ENCODE measurements around the gene MALAT1.
"Not testable (repeated sequence)": the region's sequence is repeated elsewhere in the genome, so short reads cannot be mapped to it uniquely, and the experiment has no call there.

Gene MALAT1

GRCh38 chr11:65522718-65523630 is 24.1 kb downstream of the MALAT1 start:
- DNase-seq (ENCODE audit: low read depth), result not testable (repeated sequence)

DNA sequence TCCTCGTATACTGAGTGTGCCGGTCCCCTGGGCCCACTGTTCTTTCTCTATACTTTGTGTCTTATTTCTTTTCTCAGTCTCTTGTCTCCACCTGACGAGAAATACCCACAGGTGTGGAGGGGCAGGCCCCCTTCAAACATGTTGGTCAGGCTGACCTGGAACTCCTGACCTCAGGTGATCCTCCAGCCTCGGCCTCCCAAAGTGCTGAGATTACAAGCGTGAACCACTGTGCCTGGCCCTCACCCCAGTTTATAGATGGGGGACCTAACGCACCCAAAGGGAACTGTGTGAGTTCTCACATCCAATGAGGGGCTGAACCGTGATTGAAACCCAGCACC is 24.8 kb downstream of the MALAT1 start:
- not testable (repeated sequence) for DNase-seq (ENCODE audit: low read depth)

DNA sequence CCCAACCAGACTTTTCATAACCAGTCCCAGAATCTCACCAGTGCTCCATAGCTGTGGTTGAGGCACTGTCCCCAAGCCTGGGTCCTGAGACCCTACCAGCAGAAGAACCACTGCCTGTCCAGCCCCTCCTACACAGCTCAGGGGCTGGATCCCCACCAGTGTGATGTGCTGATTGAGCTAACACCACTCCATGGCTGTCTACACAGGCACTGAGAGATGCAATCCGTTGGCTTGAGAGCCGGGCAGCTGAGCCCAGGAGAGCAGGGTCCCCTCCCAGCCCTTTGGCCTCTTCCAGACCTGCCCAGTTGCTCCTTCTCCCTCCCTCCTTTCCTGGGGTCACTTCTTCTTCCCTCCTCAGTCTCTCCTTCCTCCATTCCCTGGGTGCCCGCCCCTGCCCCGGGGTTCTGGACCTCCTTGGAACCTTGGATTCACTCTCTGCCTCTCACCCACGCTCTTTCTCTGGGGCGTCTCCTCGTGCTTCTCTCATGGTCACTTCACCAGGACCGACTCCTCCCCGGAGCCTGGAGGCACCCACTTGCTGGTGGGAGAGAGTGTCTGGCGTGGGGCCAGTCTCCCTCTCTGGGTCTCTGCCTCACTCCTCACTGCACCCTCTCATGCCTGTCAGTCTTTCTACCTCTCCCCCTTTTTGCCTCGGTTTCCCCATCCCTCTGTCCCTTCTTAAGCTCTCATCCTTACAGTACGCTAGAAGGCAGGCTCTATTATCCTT is 25.3 kb downstream of the MALAT1 start:
- no peak for DNase-seq (ENCODE audit: low read depth)

- peak; percentile 72 for DNase-seq (ENCODE audit: low read depth)
These were observed 26.1 kb downstream of the MALAT1 start, which contains the start of gene SCYL1 for GRCh38 chr11:65524741-65525545. SCYL1 (plus strand) TSS chr11:65525083; CDS start chr11:65525154, 71 bp downstream.

DNA sequence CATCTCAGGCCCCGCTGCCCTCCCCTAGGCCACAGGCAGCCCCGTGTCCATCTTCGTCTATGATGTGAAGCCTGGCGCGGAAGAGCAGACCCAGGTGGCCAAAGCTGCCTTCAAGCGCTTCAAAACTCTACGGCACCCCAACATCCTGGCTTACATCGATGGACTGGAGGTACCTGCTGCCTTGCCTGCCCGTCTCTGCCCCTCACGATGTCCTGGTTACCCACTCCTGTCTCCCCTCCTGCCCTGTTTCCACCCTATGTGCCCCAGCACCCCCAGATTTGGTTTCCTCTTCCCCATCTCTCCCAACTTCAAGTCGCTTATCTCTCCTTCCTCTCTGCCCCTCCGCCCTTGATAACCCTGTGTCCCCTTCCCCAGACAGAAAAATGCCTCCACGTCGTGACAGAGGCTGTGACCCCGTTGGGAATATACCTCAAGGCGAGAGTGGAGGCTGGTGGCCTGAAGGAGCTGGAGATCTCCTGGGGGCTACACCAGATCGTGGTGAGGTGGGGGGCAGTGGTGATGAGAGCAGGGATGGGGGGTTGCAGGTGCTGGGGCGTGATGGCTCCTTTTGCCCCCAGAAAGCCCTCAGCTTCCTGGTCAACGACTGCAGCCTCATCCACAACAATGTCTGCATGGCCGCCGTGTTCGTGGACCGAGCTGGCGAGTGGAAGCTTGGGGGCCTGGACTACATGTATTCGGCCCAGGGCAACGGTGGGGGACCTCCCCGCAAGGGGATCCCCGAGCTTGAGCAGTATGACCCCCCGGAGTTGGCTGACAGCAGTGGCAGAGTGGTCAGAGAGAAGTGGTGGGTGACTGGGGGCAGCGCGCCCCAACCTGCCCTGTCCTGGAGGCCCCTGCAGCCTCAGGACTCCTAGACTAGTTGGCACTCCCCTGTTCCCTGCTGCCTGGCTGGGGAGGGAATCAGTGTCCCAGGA is 27.0 kb downstream of the MALAT1 start:
- no peak for DNase-seq (ENCODE audit: low read depth)

- no peak for DNase-seq (ENCODE audit: low read depth)
These were observed 27.9 kb downstream of the MALAT1 start for GRCh38 chr11:65526744-65527143.

- no peak for DNase-seq (ENCODE audit: low read depth)
These were observed 30.0 kb downstream of the MALAT1 start for GRCh38 chr11:65528819-65529350.

GRCh38 chr11:65529475-65530156 is 30.8 kb downstream of the MALAT1 start:
- no peak for DNase-seq (ENCODE audit: low read depth)

DNA sequence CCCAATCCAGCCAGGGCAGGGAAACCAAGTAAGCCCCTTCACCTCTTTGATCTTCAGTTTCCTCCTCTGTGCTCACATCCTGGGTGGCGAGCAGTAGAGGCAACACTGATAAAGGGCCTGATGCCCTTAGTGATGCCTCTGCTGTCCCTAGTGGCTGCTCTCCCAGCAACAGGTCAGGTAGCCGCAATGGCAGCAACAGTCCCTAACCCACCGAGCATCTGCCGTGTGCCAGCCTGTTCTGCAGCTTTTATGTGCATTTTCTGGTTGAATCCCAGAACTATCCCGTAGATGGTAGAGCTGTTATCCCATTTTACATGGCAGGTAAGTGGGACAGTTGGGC is 31.3 kb downstream of the MALAT1 start:
- DNase-seq (ENCODE audit: low read depth), result no peak

- no peak for DNase-seq (ENCODE audit: low read depth)
These were observed 33.7 kb downstream of the MALAT1 start for GRCh38 chr11:65532388-65533064.

GRCh38 chr11:65535102-65535501 is 36.3 kb downstream of the MALAT1 start:
- DNase-seq (ENCODE audit: low read depth), result no peak

DNA sequence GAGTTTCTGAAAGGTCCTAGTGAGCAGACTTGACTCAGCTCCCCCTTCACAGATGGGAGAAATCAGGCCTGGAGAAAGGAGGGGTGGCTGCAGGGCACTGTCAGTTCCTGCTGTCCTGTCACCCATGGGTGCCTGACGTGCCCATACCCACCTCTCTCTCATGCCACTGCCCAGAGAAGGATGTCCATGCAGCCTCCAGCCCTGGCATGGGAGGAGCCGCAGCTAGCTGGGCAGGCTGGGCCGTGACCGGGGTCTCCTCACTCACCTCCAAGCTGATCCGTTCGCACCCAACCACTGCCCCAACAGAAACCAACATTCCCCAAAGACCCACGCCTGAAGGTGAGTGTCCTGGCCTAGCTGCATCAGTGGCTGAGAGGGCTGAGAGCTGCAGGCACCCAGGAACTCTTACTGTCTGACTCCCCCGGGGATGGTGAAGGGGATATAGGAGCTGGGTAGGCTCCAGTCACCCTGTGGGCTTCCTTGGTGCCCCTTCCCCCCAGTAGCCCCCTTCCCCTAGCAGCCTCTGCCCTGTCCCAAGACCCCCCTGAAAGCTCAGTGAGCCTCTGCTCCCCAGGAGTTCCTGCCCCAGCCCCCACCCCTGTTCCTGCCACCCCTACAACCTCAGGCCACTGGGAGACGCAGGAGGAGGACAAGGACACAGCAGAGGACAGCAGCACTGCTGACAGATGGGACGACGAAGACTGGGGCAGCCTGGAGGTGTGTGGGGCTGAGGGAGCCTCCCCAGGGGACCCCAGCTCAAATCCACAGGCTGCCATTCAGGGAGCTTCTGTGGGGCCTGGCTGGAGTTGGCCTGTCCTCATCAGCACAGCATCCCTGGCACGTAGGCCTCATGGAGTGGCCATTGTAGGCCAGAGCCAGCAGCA is 37.8 kb downstream of the MALAT1 start:
- DNase-seq (ENCODE audit: low read depth), result no peak

GRCh38 chr11:65537296-65537597 is 38.4 kb downstream of the MALAT1 start:
- DNase-seq (ENCODE audit: low read depth), result no peak

GRCh38 chr11:65537620-65538231 is 38.9 kb downstream of the MALAT1 start:
- no peak for DNase-seq (ENCODE audit: low read depth)

DNA sequence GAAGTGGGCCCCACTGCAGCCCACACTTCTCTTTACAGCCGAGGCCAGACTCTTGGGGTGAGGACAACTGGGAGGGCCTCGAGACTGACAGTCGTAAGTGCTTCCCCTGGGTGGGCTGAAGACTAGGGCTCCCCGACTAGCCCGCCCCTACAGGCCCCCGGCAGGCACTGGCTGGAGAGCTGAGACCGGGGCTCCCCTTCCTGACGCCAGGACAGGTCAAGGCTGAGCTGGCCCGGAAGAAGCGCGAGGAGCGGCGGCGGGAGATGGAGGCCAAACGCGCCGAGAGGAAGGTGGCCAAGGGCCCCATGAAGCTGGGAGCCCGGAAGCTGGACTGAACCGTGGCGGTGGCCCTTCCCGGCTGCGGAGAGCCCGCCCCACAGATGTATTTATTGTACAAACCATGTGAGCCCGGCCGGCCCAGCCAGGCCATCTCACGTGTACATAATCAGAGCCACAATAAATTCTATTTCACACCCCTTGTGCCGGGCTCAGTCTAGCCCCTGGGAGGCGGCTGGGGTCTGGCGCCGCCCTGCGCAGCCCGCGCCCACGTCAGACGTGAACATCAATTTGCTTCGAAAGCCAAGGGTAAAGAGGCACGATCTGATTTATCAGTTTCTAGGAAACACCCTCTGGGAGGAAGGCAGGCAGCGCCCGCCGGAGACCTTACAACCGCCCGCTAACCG is 39.5 kb downstream of the MALAT1 start:
- DNase-seq (ENCODE audit: low read depth), result no peak

DNA sequence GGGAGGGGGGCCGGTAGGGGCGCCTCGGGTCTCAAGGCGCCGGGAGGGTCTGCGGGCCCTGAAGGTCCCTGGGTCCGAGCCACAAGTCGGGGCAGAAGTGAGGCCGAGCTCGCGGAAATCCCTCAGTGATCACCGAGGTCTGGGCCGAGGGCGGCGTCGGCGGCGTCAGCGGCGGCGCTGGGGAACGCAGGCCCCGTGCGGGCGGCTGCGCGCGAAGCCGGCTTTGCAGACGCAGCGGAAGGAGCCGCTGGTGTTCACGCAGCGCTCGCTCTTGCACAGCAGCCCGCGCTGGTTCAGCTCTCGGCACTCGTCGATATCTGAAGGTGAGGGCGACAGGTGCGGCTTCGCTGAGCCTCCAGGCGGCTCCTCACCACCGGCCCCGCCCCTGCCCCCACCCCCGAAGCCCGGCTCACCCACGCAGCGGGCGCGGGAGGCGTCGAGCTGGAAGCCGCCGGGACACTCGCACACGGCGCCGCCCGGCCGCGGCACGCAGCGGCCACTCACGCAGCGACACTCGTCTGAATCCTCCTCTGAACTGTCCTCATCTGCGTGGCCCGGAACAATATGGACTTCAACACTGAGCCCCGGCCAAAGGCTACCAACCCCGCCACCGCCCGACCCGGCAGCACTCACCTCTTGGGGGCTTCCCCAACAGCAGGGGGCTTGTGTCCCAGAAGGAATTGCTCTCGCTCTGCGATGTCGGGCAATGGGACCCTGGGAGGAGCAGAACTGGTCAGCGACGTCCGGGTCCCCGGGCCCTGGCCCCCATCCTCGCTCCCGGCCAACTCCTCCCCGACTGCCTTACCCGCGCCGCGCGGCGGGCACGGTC is 40.3 kb downstream of the MALAT1 start:
- DNase-seq (ENCODE audit: low read depth), result no peak

DNA sequence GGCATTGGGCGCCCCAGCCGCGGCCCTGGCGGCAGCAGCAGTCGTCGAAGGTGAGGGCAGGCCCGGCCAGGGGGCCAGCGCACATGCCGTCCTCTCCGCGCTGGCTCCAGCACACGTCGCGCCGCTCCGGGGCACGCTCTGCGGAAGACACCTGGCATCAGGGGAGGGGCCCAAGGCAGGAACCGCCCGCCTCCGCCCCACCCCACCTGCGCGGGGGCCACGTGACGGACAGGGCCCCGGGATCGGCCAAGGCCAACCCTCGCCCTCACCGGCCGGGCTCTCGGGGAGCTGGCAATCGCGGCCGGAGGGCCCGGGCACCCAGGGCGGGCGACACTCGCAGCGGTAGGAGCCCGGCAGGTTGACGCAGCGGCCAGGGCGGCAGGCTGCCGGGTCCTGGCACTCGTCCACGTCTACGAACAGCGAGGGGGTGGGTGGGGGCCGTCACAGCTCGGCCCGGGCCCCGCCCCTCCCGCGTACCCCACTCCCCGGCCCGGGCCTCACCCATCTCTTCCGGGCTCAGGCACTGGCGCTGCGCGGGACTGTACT is 41.0 kb downstream of the MALAT1 start:
- no peak for DNase-seq (ENCODE audit: low read depth)
